ENCODE data around the gene INVS. TPM values are rescaled to one million over a fixed set of nuclear protein-coding genes. Genes with fewer than 3 reads are reported as not detected.

Gene INVS
- polyA plus RNA-seq, 3 donors = 2.9 to 6.7 (median 4.2) TPM

DNA sequence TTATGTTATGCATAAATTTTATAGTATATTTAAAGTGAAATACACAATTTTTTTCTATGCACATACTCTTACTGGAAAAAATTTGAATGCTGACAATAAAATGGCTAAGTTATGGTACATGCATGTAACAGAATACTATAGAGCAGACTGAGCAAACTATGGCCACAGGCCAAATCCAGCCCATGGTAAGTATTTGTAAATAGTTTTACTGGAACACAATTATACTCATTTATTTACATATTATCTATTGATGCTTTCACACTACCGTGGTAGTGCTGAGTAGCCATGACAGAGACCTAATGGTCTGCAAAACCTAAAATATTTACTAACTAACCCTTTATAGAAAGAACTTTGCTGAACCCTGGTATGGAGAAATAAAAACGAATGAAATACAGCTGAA lies 208.0 kb downstream of the INVS start:
- intact Hi-C loops (cut with micrococcal nuclease) = no loop called here
- Histone ChIP-seq H2AFZ (ENCODE audit: insufficient read depth, low read depth, low read length, poor library complexity, severe bottlenecking) (no peak overlapping the region), H3K27me3 (ENCODE audit: control insufficient read depth in 2 of 2, insufficient read depth in 2 of 2, low read length in 2 of 2) (no peaks in the 10 kb centered on the region), H3K4me1 (ENCODE audit: control insufficient read depth in 1 of 2, insufficient read depth in 2 of 2, low read length in 2 of 2) (no peaks in the 10 kb centered on the region), H3K9me3 (replicated peaks in 1 of 2; ENCODE audit: control insufficient read depth in 1 of 2, insufficient read depth in 1 of 2, low read length in 2 of 2) (no peaks in the 10 kb centered on the region), H3K4me3 (replicated peaks in 1 of 3; ENCODE audit: low read depth in 2 of 3, low read length in 3 of 3) (no peak overlapping the region), H4K20me1 (ENCODE audit: insufficient read depth, low read length) (no peaks in the 10 kb centered on the region), H3K9ac (ENCODE audit: insufficient read depth, low read length, poor library complexity, severe bottlenecking) (no peak overlapping the region), H3K4me2 (replicated peaks; ENCODE audit: extremely low read depth, low read length, poor library complexity, severe bottlenecking) (no peak overlapping the region), H3K27ac (ENCODE audit: low read depth in 1 of 2, low read length in 2 of 2) (no peak overlapping the region), H3K79me2 (ENCODE audit: insufficient read depth, low read length) (no peaks in the 10 kb centered on the region), H3K36me3 (replicated peaks in 1 of 2; ENCODE audit: control insufficient read depth in 1 of 2, insufficient read depth in 2 of 2, low read length in 2 of 2) (peaks cover 34 to 92% of the 10 kb centered on the region in 2 donors)
- peaks cover 0 to under 1% (median 0%) of the 10 kb centered on the region in 7 donors for H3K9me3 Mint-ChIP-seq
- no peak for DNase-seq
- H3K36me3 Mint-ChIP-seq = peaks cover 78 to 84% of the 10 kb centered on the region in 2 donors
- no CpG with 5 or more reads among the region's 2 CpGs for WGBS (ENCODE audit: insufficient coverage)
- TF ChIP-seq, protein P1, sequence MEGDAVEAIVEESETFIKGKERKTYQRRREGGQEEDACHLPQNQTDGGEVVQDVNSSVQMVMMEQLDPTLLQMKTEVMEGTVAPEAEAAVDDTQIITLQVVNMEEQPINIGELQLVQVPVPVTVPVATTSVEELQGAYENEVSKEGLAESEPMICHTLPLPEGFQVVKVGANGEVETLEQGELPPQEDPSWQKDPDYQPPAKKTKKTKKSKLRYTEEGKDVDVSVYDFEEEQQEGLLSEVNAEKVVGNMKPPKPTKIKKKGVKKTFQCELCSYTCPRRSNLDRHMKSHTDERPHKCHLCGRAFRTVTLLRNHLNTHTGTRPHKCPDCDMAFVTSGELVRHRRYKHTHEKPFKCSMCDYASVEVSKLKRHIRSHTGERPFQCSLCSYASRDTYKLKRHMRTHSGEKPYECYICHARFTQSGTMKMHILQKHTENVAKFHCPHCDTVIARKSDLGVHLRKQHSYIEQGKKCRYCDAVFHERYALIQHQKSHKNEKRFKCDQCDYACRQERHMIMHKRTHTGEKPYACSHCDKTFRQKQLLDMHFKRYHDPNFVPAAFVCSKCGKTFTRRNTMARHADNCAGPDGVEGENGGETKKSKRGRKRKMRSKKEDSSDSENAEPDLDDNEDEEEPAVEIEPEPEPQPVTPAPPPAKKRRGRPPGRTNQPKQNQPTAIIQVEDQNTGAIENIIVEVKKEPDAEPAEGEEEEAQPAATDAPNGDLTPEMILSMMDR (IDR thresholded peaks at IDR 0.05) = no peak
- H3K4me1 Mint-ChIP-seq = no peaks in the 10 kb centered on the region
- no peaks in the 10 kb centered on the region for H3K27me3 Mint-ChIP-seq (ENCODE audit: low read depth in 3 of 3)
- peak overlapping the region in 1 of 7 donors; percentile 32 for H3K27ac Mint-ChIP-seq
- H3K4me3 Mint-ChIP-seq = no peak overlapping the region

DNA sequence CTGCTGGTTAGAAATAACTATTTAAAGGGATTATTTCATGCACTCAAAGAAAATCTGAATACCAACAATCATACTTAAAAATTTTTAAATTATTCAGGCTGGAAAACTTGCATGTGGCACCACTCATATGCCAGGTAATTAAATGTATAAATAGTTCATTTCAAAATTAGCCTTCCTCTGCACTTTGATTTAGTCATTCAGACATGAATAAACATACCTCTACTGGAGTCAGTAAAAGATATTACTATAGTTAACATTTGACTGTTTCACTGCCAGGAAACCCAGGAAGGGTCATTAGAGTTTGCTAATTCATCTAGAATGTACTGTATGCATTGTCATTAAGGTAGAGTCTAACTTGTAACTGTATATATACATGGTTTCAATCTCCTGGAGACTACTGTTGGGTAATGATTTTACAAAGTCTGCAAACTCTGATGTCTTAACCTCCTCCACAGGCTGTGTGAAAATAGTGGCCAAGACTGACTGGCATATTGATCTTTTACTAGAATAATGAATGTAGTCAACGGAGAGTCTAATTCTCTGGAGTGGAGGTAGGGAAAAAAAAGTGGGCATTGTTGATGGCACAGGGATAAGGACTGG lies 210.0 kb downstream of the INVS start:
- peaks cover 66 to 81% of the 10 kb centered on the region in 2 donors for H3K36me3 Mint-ChIP-seq
- H3K4me3 ChIP-seq (replicated peaks in 1 of 3; ENCODE audit: low read depth in 2 of 3, low read length in 3 of 3) = no peak overlapping the region
- no peak overlapping the region for H3K27ac ChIP-seq (ENCODE audit: low read depth in 1 of 2, low read length in 2 of 2)
- H3K4me3 Mint-ChIP-seq = no peak overlapping the region
- no peaks in the 10 kb centered on the region for H3K4me1 ChIP-seq (ENCODE audit: control insufficient read depth in 1 of 2, insufficient read depth in 2 of 2, low read length in 2 of 2)
- no peak overlapping the region for H3K4me2 ChIP-seq (replicated peaks; ENCODE audit: extremely low read depth, low read length, poor library complexity, severe bottlenecking)
- no CpG with 5 or more reads among the region's 1 CpG for WGBS (ENCODE audit: insufficient coverage)
- H3K79me2 ChIP-seq (ENCODE audit: insufficient read depth, low read length) = no peaks in the 10 kb centered on the region
- DNase-seq = no peak
- H3K36me3 ChIP-seq (replicated peaks in 1 of 2; ENCODE audit: control insufficient read depth in 1 of 2, insufficient read depth in 2 of 2, low read length in 2 of 2) = peaks cover 22 to 75% of the 10 kb centered on the region in 2 donors
- no peaks in the 10 kb centered on the region for H4K20me1 ChIP-seq (ENCODE audit: insufficient read depth, low read length)
- peaks cover 0 to 6% (median 0%) of the 10 kb centered on the region in 7 donors for H3K9me3 Mint-ChIP-seq
- no peak overlapping the region for H2AFZ ChIP-seq (ENCODE audit: insufficient read depth, low read depth, low read length, poor library complexity, severe bottlenecking)
- H3K27me3 Mint-ChIP-seq (ENCODE audit: low read depth in 3 of 3) = peaks cover 0 to 1% (median 0%) of the 10 kb centered on the region in 3 donors
- intact Hi-C loops (cut with micrococcal nuclease) = no loop called here
- H3K4me1 Mint-ChIP-seq = no peaks in the 10 kb centered on the region
- H3K9ac ChIP-seq (ENCODE audit: insufficient read depth, low read length, poor library complexity, severe bottlenecking) = no peak overlapping the region
- H3K27me3 ChIP-seq (ENCODE audit: control insufficient read depth in 2 of 2, insufficient read depth in 2 of 2, low read length in 2 of 2) = no peaks in the 10 kb centered on the region
- TF ChIP-seq, protein P1 (IDR thresholded peaks at IDR 0.05) = no peak
- no peaks in the 10 kb centered on the region for H3K9me3 ChIP-seq (replicated peaks in 1 of 2; ENCODE audit: control insufficient read depth in 1 of 2, insufficient read depth in 1 of 2, low read length in 2 of 2)
- H3K27ac Mint-ChIP-seq = peak overlapping the region in 1 of 7 donors; percentile 20
